H9 (cell line): ENCODE measurements around the gene SPTBN1. TPM values are rescaled to one million over a fixed set of nuclear protein-coding genes. Genes with fewer than 3 reads are reported as not detected.

ENCODE experiments used
- DNase-seq: peaks from one replicate; pipeline ENCODE4 v3.0.0-alpha.2; 2017
- H2AFZ ChIP-seq: one replicate; pipeline ENCODE4 v1.6.1; 2013; ENCODE audit warnings: mild to moderate bottlenecking, low read length, control low read depth, moderate library complexity
- H2AK5ac ChIP-seq: 2 replicates; pipeline ENCODE4 v1.6.1; 2013; ENCODE audit warnings: low read length, control low read depth, mixed read lengths; ENCODE audit not compliant: insufficient read length
- H2BK120ac ChIP-seq: one replicate; pipeline ENCODE4 v1.6.1; 2013; ENCODE audit warnings: low read depth, mild to moderate bottlenecking, low read length, control low read depth, inconsistent platforms; ENCODE audit not compliant: poor library complexity, severe bottlenecking
- H2BK12ac ChIP-seq: 2 replicates; pipeline ENCODE4 v1.6.1; 2013; ENCODE audit warnings: low read length, control low read depth, mixed read lengths, low read depth; ENCODE audit not compliant: insufficient read length
- H2BK15ac ChIP-seq: 2 replicates; pipeline ENCODE4 v1.6.1; 2013; ENCODE audit warnings: low read depth, low read length, control low read depth
- H2BK20ac ChIP-seq: one replicate; pipeline ENCODE4 v1.6.1; 2013; ENCODE audit warnings: low read depth, mild to moderate bottlenecking, low read length, control low read depth, inconsistent platforms; ENCODE audit not compliant: poor library complexity, severe bottlenecking
- H2BK5ac ChIP-seq: 2 replicates; pipeline ENCODE4 v1.6.1; 2013; ENCODE audit warnings: low read length, control low read depth, mixed read lengths; ENCODE audit not compliant: insufficient read length
- H3K14ac ChIP-seq: 2 replicates; pipeline ENCODE4 v1.6.1; 2013; ENCODE audit warnings: low read length, control low read depth; ENCODE audit not compliant: insufficient read depth
- H3K18ac ChIP-seq: 2 replicates; pipeline ENCODE4 v1.6.1; 2013; ENCODE audit warnings: low read depth, mild to moderate bottlenecking, mixed read lengths, low read length, control low read depth; ENCODE audit not compliant: insufficient read length
- H3K23ac ChIP-seq: 2 replicates; pipeline ENCODE4 v1.6.1; 2013; ENCODE audit warnings: low read length, control low read depth, mixed read lengths, low read depth; ENCODE audit not compliant: insufficient read length
- H3K23me2 ChIP-seq: 2 replicates; pipeline ENCODE4 v1.6.1; 2013; ENCODE audit warnings: low read depth, mild to moderate bottlenecking, mixed read lengths, low read length, control low read depth; ENCODE audit not compliant: insufficient read length, poor library complexity, severe bottlenecking
- H3K27ac ChIP-seq: 2 replicates; pipeline ENCODE4 v1.5.1; 2013; ENCODE audit warnings: low read length, control low read depth, mixed read lengths, low read depth; ENCODE audit not compliant: insufficient read length
- H3K27me3 ChIP-seq: 2 replicates; pipeline ENCODE4 v1.6.1; 2013; ENCODE audit warnings: low read length, control low read depth, inconsistent platforms; ENCODE audit not compliant: insufficient read depth
- H3K4ac ChIP-seq: 2 replicates; pipeline ENCODE4 v1.6.1; 2013; ENCODE audit warnings: low read depth, mild to moderate bottlenecking, control low read depth, inconsistent platforms, low read length, moderate library complexity
- H3K4me1 ChIP-seq: 2 replicates; pipeline ENCODE4 v1.6.1; 2013; ENCODE audit warnings: low read length, control low read depth, inconsistent platforms; ENCODE audit not compliant: insufficient read depth
- H3K4me2 ChIP-seq: 2 replicates; pipeline ENCODE4 v1.6.1; 2013; ENCODE audit warnings: low read length, control low read depth, mixed read lengths; ENCODE audit not compliant: insufficient read length, insufficient read depth
- H3K56ac ChIP-seq: 2 replicates; pipeline ENCODE4 v1.6.1; 2013; ENCODE audit warnings: low read depth, mild to moderate bottlenecking, mixed read lengths, low read length, control low read depth; ENCODE audit not compliant: insufficient read length
- H3K79me1 ChIP-seq: 2 replicates; pipeline ENCODE4 v1.6.1; 2013; ENCODE audit warnings: low read depth, mild to moderate bottlenecking, moderate library complexity, low read length, control low read depth, inconsistent platforms; ENCODE audit not compliant: insufficient read depth, poor library complexity, severe bottlenecking
- H3K79me2 ChIP-seq: 2 replicates; pipeline ENCODE4 v1.6.1; 2013; ENCODE audit warnings: low read length, control low read depth, inconsistent platforms; ENCODE audit not compliant: insufficient read depth
- H3K9ac ChIP-seq: 2 replicates; pipeline ENCODE4 v1.6.1; 2013; ENCODE audit warnings: low read length, control low read depth, mixed read lengths; ENCODE audit not compliant: insufficient read length; ENCODE audit errors: extremely low read depth
- H3K9me3 ChIP-seq: one replicate; pipeline ENCODE4 v1.6.1; 2013; ENCODE audit warnings: low read depth, low read length, inconsistent platforms; ENCODE audit not compliant: control insufficient read depth
- H3T11ph ChIP-seq: one replicate; pipeline ENCODE4 v1.6.1; 2013; ENCODE audit warnings: mild to moderate bottlenecking, low read length, control low read depth, inconsistent platforms
- H4K20me1 ChIP-seq: one replicate; pipeline ENCODE4 v1.6.1; 2013; ENCODE audit not compliant: control insufficient read depth, insufficient read length, insufficient read depth
- H4K5ac ChIP-seq: 2 replicates; pipeline ENCODE4 v1.6.1; 2013; ENCODE audit warnings: low read depth, mild to moderate bottlenecking, mixed read lengths, low read length, control low read depth; ENCODE audit not compliant: insufficient read length
- H4K8ac ChIP-seq: replicated peaks from 2 replicates; pipeline ENCODE4 v1.6.1; 2013; ENCODE audit warnings: low read length, control low read depth, mixed read lengths, low read depth; ENCODE audit not compliant: insufficient read length
- H4K91ac ChIP-seq: 2 replicates; pipeline ENCODE4 v1.6.1; 2013; ENCODE audit warnings: low read depth, mild to moderate bottlenecking, moderate library complexity, mixed read lengths, low read length, control low read depth; ENCODE audit not compliant: insufficient read length
- H3K27ac Mint-ChIP-seq, 3 experiments: 2 replicates in 2 of 3; 3 replicates in 1 of 3; pipeline ENCODE4 v1.8.0; 2020 to 2021; ENCODE audit warnings: mixed read lengths in 3 of 3, mild to moderate bottlenecking in 1 of 3, moderate library complexity in 1 of 3
- H3K27me3 Mint-ChIP-seq: 2 replicates; pipeline ENCODE4 v1.8.0; 2021; ENCODE audit warnings: low read depth, mild to moderate bottlenecking, moderate library complexity, mixed read lengths
- H3K36me3 Mint-ChIP-seq, 3 experiments: 2 replicates in 2 of 3; 3 replicates in 1 of 3; pipeline ENCODE4 v1.8.0; 2020 to 2021; ENCODE audit warnings: low read depth in 3 of 3, mixed read lengths in 3 of 3; ENCODE audit not compliant: insufficient read depth in 1 of 3
- H3K4me1 Mint-ChIP-seq, 2 experiments: 2 replicates each; pipeline ENCODE4 v1.8.0; 2020; ENCODE audit warnings: mixed read lengths in 2 of 2
- H3K4me3 Mint-ChIP-seq, 2 experiments: 2 replicates in 1 of 2; 3 replicates in 1 of 2; pipeline ENCODE4 v1.8.0; 2020 to 2021; ENCODE audit warnings: mild to moderate bottlenecking in 2 of 2, mixed read lengths in 2 of 2, moderate library complexity in 1 of 2
- H3K9me3 Mint-ChIP-seq, 2 experiments: 2 replicates in 1 of 2; 3 replicates in 1 of 2; pipeline ENCODE4 v1.8.0; 2020; ENCODE audit warnings: mild to moderate bottlenecking in 2 of 2, mixed read lengths in 2 of 2, moderate library complexity in 1 of 2
- WGBS: extraction: QIAGEN DNeasy Blood & Tissue Kit; methylation state at CpG from one replicate; pipeline ENCODE4 v1.1.7; 2013; ENCODE audit warnings: missing lambda C conversion rate, low lambda C conversion rate, mixed read lengths; ENCODE audit not compliant: insufficient read length; ENCODE audit errors: extremely low coverage; 5-methylcytosine and 5-hydroxymethylcytosine counted together
- total RNA-seq: library from RNA; stranded (reverse); gene quantifications from 2 replicates; pipeline ENCODE4 v1.2.1, GENCODE V29; 2021
- TF ChIP-seq, protein P1 (sequence below): fragments of 200-600 bp; sonication (generic); conservative IDR thresholded peaks from 3 replicates; pipeline ENCODE4 v1.8.0; 2021; ENCODE audit warnings: antibody characterized with exemption, mild to moderate bottlenecking

The SPTBN1 gene
- total RNA-seq, 1 experiment from 2014 or later, result 164 TPM

- Histone ChIP-seq H3K23me2 (no peaks in the 10 kb centered on the region), H3K27me3 (no peaks in the 10 kb centered on the region), H3K79me2 (no peaks in the 10 kb centered on the region; the same call in 1 of the 2 replicates), H3K4me2 (no peak overlapping the region), H2BK15ac (no peak overlapping the region), H3K4ac (no peak overlapping the region), H2AK5ac (no peak overlapping the region), H4K5ac (no peak overlapping the region), H3K56ac (no peak overlapping the region), H3K23ac (no peak overlapping the region), H2BK120ac (no peak overlapping the region), H2AFZ (no peak overlapping the region), H3K9ac (no peak overlapping the region), H4K91ac (no peak overlapping the region), H2BK5ac (no peak overlapping the region), H4K8ac (no peak overlapping the region), H3K79me1 (no peaks in the 10 kb centered on the region), H3K14ac (no peak overlapping the region), H4K20me1 (no peaks in the 10 kb centered on the region), H3K27ac (no peak overlapping the region), H3K9me3 (no peaks in the 10 kb centered on the region), H2BK20ac (no peak overlapping the region), H2BK12ac (no peak overlapping the region), H3K4me1 (peaks cover 7% of the 10 kb centered on the region; the same call in 1 of the 2 replicates), H3K18ac (no peak overlapping the region), H3T11ph (no peak overlapping the region)
- TF ChIP-seq, protein P1, sequence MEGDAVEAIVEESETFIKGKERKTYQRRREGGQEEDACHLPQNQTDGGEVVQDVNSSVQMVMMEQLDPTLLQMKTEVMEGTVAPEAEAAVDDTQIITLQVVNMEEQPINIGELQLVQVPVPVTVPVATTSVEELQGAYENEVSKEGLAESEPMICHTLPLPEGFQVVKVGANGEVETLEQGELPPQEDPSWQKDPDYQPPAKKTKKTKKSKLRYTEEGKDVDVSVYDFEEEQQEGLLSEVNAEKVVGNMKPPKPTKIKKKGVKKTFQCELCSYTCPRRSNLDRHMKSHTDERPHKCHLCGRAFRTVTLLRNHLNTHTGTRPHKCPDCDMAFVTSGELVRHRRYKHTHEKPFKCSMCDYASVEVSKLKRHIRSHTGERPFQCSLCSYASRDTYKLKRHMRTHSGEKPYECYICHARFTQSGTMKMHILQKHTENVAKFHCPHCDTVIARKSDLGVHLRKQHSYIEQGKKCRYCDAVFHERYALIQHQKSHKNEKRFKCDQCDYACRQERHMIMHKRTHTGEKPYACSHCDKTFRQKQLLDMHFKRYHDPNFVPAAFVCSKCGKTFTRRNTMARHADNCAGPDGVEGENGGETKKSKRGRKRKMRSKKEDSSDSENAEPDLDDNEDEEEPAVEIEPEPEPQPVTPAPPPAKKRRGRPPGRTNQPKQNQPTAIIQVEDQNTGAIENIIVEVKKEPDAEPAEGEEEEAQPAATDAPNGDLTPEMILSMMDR, result no peak
- no peak overlapping the region for H3K4me3 Mint-ChIP-seq
- no peaks in the 10 kb centered on the region for H3K36me3 Mint-ChIP-seq
- H3K9me3 Mint-ChIP-seq, result no peaks in the 10 kb centered on the region; a peak in 1 of 5 replicates
- DNase-seq, result no peak
- peaks cover 42 to 61% of the 10 kb centered on the region in 2 experiments for H3K4me1 Mint-ChIP-seq
- no peaks in the 10 kb centered on the region for H3K27me3 Mint-ChIP-seq
- no peak overlapping the region; a peak in 1 of 7 replicates for H3K27ac Mint-ChIP-seq
- no CpG with 5 or more reads among the region's 12 CpGs for WGBS
Measured at GRCh38 chr2:54519841-54520459, 63.8 kb downstream of the SPTBN1 start.
